Left cardiac atrium (tissue), 4 donors: ENCODE measurements around the gene ZFX. TPM values are rescaled to one million over a fixed set of nuclear protein-coding genes. Genes with fewer than 3 reads are reported as not detected.

ENCODE experiments used
- ATAC-seq, 2 donors: fragments of 200-7000 bp; cut with Tn5 transposase; one replicate each; pipeline ENCODE4 v1.9.1; 2020; ENCODE audit warnings: mild to moderate bottlenecking in 2 of 2, moderate library complexity in 2 of 2
- DNase-seq: peaks from one replicate; pipeline ENCODE4 v3.0.0-alpha.2; 2020
- intact Hi-C, 2 donors: fragments of 100-400 bp; cut with DNase I; formaldehyde crosslinking; loops; one replicate each; pipeline versions ENCODE4 v1.14.1 to v1.15.1; 2022 to 2023
- total RNA-seq, 2 donors: library from RNA; stranded (reverse); fragmentation: NEBNext Ultra II Directional; extraction: Animal tissue kit (Norgen Biotek cat#: 25700); gene quantifications; one replicate each; pipeline ENCODE4 v1.2.1, GENCODE V29; 2021
- donor health status: DM: no; HTN: yes; CAD: no.
- donor health status: DM: no; HTN: yes; CAD: no; lungs with severe emphysema.
- donor health status: DM: yes; HTN: yes; CAD: no.
- donor health status: Dilated cardiomyopathy.

The ZFX gene
- total RNA-seq, 2 donors from 2014 or later: 29.7 to 57.3 TPM

DNA sequence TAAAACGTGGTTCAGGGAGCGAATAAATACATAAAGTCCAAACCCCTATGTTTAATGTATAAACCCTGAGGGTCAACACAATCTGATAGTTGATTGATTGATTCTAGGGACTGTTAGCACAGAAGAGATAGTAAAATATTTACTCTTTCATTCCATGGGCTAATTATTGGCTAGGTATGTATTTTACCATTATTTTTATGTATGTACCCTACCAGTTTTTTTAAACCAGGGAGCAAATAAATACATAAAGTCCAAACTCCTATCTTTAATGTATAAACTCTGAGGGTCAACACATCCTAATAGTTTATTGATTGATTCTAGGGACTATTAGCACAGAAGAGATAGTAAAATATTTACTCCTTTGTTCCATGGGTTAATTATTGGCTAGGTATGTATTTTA, 40.0 kb downstream of the ZFX start:
- intact Hi-C loops: no loop called here
- DNase-seq: no peak
- no peak for ATAC-seq

DNA sequence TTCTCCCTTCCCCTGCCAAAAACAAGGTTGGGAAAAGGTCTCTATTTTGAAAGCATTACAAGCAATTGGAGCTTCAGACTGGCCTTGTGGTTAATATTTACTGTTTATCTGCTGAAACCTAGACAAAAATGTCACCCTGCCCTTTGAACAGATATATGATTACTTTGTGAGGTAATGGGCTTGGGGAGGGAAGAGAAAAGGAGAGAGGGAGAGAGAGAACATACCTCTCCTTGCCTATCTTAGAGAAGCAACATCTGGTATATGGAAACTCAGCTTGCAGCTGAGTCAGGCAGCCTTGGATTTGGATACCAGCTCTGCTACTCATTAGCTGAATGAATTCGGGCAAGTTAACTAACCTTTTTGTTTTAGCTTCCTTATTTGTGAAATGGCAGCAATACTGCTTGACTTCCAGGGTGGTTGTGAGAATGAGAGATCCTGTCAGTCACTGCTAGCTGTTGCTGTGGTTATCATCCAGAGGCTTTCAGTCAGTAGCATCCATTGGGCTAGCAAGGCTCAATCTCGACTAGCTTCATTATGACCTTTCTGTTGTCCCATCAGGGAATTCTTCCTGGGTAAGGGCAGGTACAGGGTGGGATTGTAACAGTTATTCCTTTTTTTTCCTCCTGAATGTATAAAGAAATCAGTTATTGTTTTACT, 41.1 kb downstream of the ZFX start:
- intact Hi-C loops: no loop called here
- ATAC-seq (peak in 1 of 2 donors; percentile 30), DNase-seq (no peak)

DNA sequence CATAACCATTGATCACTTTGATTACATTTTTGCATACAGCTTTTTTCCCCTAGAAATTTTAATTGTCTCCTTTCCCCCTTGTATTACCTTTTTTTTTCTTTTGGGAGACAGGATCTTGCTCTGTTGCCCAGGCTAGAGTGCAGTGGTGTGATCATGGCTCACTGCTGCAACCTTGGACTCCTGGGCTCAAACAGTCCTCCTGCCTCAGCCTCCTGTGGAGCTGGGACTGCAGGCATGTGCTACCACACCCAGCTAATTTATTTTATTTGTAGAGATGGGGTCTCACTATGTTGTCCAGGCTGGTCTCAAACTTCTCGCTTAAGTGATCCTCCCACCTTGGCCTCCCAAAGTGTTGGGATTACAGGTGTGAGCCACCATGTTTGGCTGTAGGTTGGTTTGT, 47.0 kb downstream of the ZFX start:
- DNase-seq: no peak
- ATAC-seq: no peak
- intact Hi-C loops: no loop called here

DNA sequence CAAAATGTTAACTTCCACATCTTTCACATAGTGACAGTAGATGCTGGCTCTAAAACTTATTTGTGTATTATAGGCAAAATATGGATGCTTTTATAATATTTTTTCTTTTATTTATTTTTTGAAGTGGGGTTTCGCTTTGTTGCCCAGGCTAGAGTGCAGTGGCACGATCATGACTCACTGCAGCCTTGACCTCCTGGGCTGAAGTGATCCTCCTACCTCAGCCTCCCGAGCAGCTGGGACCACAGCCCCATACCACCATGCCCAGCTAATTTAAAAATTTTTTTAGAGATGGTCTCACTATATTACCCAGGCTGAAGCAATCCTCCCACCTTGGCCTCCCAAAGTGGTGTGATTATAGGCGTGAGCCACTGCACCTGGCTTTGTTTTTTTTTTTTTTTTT, 48.6 kb downstream of the ZFX start:
- ATAC-seq (no peak), DNase-seq (no peak)
- intact Hi-C loops: no loop called here

- intact Hi-C loops: no loop called here
- ATAC-seq: no peak
- DNase-seq: no peak
Observed at GRCh38 chrX:24200133-24200532, 50.6 kb downstream of the ZFX start.

GRCh38 chrX:24201216-24201615, 51.7 kb downstream of the ZFX start:
- intact Hi-C loops: no loop called here
- no peak for ATAC-seq
- DNase-seq: no peak

GRCh38 chrX:24202465-24203031, 53.0 kb downstream of the ZFX start:
- intact Hi-C loops: no loop called here
- DNase-seq: no peak
- ATAC-seq: no peak

GRCh38 chrX:24203072-24203808, 53.7 kb downstream of the ZFX start:
- ATAC-seq (no peak), DNase-seq (no peak)
- intact Hi-C loops: no loop called here

DNA sequence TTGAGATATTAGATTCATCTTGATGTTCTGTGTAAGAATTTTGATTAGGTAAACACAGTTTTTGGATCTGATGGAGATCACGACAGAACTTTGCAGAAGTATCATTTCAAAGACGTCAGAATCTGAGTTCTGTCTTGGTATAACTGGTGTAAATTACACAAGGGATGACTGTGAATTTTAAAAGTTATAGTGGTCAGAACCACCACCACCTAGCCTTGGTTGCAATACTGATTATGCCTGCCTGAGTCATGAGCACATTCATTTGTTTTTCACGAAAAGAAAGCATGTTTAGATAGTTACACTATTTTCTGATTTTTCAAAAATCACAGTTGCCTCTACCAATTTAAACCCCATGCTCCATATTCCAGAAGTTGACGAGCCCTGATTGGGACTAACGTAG, 54.8 kb downstream of the ZFX start:
- DNase-seq (no peak), ATAC-seq (no peak)
- intact Hi-C loops: no loop called here

DNA sequence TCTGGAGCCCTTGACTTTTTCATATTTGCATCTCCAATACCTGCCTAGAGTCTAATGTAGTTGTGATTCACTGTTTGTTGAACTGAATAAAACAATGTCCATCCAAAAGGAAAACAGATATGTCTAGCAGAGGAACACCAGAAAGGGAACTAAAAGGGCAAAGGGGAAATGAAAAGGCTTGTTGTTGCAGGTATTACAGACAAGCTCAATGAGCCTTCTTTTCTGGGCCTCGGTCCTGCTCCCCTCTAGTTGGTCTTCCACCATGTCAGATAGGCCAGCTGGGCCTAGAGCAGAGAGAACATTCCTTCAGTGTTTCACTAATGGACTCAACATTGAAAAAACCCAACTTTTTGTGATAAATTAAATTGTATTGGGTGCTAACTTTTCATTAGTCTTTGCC, 55.4 kb downstream of the ZFX start:
- DNase-seq (no peak), ATAC-seq (no peak)
- intact Hi-C loops: no loop called here

- intact Hi-C loops: no loop called here
- DNase-seq (no peak), ATAC-seq (no peak)
Observed at GRCh38 chrX:24207826-24208225, 58.3 kb downstream of the ZFX start.

GRCh38 chrX:24208496-24209240, 59.1 kb downstream of the ZFX start:
- DNase-seq (no peak), ATAC-seq (no peak)
- intact Hi-C loops: no loop called here

GRCh38 chrX:24210190-24210589, 60.7 kb downstream of the ZFX start:
- ATAC-seq (no peak), DNase-seq (no peak)
- intact Hi-C loops: no loop called here

DNA sequence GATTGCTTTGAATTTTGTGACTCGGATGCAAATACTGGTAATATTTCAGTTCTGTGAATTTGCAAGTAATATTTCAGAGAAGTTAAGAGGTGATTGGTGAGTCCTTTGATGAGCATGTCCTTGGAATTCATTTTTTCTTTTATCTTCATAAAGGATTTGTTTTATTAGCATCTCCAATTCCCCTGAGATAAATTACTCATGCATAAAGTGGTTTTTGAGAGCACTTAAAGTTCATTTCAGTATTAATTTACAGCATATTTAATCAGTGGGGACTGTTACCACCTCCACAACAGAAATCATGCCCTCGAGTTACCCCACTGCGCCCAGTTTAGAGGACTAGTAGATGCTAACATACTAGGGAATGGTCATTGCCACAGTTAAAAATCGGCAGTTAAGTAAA, 65.0 kb downstream of the ZFX start:
- intact Hi-C loops: no loop called here
- DNase-seq: no peak
- no peak for ATAC-seq

- intact Hi-C loops: no loop called here
- DNase-seq (no peak), ATAC-seq (no peak)
Observed at GRCh38 chrX:24215272-24215671, 65.7 kb downstream of the ZFX start.

- no peak for ATAC-seq
- intact Hi-C loops: no loop called here
Observed at GRCh38 chrX:24216037-24216436, 66.5 kb downstream of the ZFX start.

DNA sequence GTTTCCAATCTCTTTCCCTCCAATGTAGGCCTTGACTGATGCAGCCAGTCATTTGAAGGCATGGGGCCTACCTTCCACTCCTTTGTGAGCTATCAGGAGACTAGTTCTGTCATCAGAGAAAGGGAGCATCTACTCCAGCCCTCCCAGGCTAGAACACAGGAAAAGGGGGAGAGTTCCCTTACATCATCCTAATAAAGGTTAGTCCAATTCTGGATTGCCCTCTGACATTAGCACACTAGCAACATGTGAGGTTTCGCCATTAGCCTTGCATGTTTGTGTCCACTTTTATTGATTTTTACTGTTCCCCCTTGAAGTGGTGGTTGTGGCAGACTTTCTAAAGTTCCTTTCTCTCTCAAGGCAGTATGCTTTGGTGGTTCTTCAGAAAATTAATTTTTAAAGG, 67.3 kb downstream of the ZFX start:
- ATAC-seq: no peak
- intact Hi-C loops: no loop called here
- DNase-seq: no peak

More at GRCh38 chrX:24216037-24216436, 66.5 kb downstream of the ZFX start:
- no peak for DNase-seq

DNA sequence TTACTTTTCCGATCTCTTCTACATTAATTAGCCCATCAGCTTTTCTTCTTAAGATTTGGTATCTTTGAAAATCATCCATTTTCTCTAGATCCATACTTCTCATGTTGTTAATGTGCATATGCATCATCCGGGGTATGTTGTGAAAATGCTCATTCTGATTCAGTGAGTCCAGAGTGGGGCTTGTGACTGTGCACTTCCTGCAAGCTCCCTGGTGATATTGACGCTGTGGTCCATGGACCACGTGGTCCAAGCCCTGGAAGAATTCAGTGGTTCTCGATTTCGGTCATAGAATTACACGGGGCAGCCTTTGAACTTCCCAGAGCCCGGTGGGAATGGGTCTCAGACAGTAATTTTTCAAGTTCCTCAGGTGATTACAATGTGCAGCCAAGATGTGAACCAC, 69.8 kb downstream of the ZFX start:
- ATAC-seq (no peak), DNase-seq (no peak)
- intact Hi-C loops: no loop called here

GRCh38 chrX:24221872-24222271, 72.3 kb downstream of the ZFX start:
- intact Hi-C loops: no loop called here
- DNase-seq (no peak), ATAC-seq (no peak)

DNA sequence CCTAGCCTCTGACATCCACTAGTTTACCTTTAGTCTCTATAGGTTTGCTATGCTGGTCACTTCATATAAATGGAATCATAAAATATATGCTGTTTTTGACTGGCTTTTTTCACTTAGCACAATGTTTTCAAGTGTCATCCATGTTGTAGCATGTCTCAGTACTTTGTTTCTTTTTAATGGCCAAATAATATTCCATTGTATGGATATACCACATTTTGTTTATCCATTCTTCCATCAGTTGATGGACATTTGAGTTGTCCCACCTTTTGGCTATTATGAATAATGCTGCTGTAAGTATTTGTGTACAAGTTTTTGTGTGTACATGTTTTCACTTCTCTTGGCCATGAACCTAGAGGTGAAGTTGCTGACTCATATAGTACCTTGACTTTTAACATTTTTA, 75.7 kb downstream of the ZFX start:
- ATAC-seq (no peak), DNase-seq (no peak)
- intact Hi-C loops: no loop called here
